ENCODE data around the gene TPST1.
A peak's percentile ranks its signal among the peaks of the same experiment; 100 is the strongest.
"Not testable (repeated sequence)": the region's sequence is repeated elsewhere in the genome, so short reads cannot be mapped to it uniquely, and the experiment has no call there.

Gene TPST1

DNA sequence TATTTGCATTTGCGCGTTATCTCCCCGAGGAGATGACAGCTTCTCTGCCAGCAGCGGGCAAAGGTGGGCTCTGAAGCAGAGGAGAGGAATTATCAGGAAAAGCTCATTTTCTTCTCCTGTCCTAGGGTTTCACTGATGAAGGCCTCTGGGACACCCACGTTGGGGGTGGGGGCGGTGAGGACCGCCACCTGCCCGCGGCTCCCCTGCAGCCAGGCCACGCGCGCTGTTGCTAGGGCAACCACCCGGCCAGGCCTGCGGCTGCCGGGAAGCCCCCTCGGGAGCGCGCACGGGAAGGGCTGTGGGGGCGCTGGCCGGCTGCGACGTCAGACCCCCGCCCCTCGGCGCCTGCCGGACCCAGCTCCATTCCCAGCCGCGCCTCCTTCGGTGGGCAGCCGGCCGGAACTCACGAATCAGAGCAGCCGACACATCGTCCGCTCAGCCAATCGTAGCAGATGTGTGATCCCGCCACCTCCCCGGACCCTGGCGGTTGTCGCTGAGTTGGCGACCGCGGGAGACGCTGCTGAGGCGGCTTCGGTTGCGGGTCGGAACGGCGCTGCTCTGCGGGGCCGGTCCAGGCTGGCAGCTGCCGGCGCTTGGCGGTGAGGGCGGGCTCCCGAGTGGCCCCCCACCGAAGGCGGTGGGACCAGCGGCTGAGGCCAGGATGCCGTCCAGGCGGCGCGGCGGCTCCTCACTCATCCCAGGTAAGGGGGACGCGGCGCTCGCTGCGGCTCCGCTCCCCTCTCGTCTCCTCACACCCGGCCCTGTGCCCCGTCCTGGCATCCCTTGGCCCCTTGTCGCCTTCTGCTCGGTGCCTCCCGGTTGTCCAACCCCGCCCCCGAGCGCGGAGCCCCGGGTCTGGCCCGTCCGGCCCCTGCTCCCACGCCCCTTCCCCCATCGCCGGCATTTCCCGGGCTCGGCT is at the start of gene TPST1:
Gene TPST1 (plus strand): TSS at position 513 of the 919 bp plus-strand sequence. CDS start 35,092 bp downstream, outside the sequence.
- peak; percentile 100 for DNase-seq (ENCODE audit: low spot score)

DNA sequence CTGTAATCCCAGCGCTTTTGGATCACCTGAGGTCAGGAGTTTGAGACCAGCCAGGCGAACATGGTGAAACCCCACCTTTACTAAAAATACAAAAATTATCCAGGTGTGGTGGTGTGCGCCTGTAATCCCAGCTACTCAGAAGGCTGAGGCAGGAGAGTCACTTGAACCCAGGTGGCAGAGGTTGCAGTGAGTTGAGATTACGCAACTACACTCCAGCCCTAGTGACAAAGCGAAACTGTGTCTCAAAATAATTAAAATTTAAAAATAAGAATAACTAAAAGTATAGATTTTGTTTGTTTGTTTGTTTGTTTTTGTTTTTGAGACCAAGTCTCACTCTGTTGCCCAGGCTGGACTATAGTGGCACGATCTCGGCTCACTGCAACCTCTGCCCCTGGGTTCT is 49.1 kb upstream of the TPST1 start:
- not testable (repeated sequence) for DNase-seq (ENCODE audit: low spot score)

DNA sequence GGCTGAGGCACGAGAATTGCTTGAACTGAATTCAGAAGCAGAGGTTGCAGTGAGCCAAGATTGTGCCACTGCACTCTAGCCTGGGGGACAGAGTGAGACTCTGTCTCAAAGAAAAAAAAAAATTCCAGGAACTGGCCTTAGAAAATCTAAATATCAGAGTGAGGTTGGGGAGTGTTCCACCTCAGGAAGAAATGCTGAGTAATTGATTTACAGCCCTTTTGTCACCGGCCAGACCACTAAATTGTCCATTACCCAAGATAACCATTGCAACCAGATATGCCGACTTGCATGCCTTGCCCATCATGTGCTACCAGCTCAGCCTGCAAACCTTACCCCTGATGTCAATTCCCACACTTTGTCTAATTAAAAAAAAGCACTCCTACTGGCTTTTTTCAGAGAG is 48.1 kb upstream of the TPST1 start:
- DNase-seq (ENCODE audit: low spot score) = no peak

DNA sequence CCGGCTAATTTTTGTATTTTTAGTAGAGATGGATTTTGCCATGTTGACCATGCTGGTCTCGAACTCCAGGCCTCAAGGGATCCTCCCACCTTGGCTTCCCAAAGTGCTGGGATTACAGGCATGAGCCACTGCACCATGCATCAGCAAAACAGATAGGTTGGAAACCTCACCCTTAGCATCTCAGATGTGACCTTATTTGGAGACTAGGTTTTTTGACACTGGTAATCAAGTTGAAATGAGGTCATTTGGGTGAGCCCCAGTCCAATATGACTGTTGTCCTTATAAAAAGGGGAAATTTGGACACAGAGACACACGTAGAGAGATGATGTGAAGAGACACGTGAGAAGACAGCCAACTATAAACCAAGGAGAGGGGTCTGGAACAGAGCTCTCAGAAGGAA is 42.5 kb upstream of the TPST1 start:
- no peak for DNase-seq (ENCODE audit: low spot score)

DNA sequence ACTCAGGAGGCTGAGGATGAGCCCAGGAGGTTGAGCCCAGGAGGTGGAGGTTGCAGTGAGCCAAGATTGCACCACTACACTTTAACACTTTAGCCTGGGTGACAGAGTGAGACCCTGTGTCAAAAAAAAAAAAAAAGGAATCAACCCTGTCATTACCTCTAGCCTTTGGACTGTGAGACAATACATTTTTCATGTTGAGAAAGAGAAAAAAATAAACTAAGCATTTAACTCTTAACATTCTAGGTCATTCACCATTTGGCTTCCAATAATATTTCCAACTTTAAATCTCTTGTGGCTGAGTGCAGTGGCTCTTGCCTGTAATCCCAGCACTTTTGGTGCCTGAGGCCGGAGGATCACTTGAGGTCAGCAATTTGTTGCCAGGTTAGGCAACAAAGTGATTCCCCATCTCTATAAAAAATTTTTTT is 41.9 kb upstream of the TPST1 start:
- DNase-seq (ENCODE audit: low spot score) = no peak

DNA sequence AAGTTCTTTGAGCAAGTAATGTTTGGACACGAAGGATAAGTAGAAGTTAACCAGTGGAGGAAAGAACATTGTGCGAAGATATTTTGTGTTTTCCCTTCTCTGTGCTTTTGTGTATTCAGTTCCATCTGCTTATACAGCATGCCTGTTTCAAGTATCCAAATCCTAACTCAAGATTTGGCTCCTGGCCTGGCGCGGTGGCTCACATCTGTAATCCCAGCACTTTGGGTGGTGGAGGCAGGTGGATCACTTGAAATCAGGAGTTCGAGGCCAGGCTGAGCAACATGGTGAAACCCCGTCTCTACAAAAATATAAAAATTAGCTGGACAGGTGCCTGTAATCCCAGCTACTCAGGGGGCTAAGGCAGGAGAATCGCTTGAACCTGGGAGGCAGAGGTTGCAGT is 40.8 kb upstream of the TPST1 start:
- no peak for DNase-seq (ENCODE audit: low spot score)

DNA sequence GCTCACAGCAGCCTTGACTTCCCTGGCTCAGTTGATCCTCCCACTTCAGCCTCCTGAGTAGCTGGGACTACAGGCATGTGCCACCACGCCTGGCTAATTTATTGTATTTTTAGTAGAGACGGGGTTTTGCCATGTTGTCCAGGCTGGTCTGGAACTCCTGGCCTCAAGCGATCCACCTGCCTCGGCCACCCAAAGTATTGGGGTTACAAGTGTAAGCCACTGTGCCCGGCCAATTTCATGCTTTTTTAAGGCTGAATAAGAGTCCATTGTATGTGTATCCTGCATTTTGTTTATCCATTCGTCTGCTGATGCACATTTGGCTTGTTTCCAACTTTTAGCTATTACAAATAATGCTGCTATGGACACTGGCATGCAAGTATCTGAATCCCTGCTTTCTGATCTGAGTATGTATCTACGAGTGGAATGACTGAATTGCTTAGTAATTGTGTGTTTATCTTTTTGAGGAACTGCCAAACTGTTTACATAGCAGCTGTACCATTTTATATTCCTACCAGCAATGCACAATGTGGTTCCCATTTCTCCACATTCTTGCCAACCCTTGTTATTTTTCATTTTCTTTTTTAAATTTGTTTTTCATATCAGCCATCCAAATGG is 37.3 kb upstream of the TPST1 start:
- DNase-seq (ENCODE audit: low spot score) = no peak

DNA sequence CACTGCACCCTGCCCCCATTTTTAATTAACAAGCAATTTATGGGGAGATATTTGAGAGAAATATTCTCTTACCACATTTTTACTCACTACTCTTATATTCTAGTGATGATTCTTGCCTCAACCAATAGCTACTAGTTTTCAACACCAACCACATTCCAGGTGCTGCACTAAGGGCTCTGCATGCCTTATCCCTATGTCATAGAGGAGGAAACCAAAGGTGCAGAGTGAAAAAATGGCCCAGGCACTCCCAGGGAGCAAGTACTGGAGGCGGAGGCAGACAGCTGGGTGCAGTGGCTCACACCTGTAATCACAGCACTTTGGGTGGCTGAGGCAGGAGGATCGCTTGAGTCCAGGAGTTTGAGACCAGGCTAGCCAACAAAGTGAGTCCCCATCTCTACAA is 35.5 kb upstream of the TPST1 start:
- DNase-seq (ENCODE audit: low spot score) = no peak

DNA sequence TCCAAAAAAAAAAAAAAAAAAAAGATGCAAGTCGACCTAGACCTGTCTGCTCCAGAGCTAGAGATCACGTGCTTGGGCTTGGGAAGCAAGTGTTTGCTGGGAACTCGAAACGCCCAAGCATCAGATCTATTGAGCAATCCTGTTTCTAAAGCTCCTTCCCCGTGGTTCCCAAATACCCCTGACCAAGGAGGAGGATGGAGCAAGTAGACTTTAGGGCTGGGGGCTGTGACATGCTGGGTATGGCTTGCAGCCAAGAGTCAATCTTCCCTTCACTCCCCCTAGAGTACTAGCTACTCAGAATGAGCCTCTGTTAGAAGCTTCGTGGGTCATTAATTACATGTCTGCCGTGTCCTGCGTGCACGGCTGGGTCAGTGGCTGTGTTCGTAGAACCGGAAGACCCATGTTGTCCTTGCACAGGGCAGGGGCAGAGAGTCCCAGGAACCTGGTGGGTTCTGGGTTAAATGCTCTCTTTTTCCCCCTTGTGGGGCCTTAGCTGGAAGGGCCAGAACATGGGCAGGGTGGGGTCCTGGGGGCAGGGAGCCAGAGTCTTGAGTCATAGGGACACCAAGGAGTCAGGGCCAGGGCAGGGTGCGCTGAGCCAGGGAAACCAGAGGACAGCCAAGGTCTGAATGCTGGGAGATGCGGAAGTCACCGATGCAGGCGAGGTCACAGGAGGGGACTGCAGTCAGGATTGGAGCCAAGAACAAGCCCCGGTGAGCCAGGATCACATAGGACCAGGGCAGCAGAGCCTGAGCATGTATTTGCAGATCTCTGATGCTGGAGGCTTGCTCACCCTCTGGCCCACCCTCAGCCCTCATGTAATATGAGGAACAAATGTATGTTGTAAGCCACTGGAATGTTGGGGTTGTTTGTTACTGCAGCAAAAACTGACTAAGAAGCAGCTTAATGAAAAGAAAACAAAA is 34.6 kb upstream of the TPST1 start:
- no peak for DNase-seq (ENCODE audit: low spot score)

DNA sequence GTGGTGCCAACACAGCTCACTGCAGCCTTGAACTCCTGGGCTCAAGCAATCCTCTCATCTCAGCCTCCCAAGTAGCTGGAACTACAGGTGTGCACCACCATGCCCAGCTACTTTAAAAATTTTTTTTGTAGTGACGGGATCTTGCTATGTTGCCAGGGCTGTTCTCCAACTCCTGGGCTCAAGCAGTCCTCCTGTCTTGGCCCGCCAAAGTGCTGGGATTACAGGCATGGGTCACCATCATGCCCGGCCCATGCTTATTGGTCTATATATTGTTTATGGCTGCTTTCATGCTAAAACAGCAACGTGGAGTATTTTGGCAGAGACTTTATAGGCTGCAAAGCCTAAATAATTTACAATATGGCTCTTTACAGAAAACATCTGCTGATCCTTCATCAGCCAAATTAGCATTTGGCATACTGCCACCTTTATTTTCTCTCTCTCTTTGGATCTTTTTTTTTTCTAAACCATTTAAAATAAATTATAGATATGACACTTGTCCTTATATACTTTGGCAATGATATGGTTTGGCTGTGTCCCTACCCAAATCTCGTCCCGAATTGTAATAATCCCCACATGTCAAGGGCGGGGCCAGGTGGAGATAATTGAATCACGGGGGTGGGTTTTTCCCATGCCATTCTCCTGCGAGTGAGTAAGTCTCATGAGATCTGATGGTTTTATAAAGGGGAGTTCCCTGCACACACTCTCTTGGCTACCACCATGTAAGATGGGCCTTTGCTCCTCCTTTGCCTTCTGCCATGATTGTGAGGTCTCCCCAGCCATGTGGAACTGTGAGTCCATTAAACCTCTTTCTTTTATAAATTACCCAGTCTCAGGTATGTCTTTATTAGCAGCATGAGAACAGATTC is 32.4 kb upstream of the TPST1 start:
- not testable (repeated sequence) for DNase-seq (ENCODE audit: low spot score)

DNA sequence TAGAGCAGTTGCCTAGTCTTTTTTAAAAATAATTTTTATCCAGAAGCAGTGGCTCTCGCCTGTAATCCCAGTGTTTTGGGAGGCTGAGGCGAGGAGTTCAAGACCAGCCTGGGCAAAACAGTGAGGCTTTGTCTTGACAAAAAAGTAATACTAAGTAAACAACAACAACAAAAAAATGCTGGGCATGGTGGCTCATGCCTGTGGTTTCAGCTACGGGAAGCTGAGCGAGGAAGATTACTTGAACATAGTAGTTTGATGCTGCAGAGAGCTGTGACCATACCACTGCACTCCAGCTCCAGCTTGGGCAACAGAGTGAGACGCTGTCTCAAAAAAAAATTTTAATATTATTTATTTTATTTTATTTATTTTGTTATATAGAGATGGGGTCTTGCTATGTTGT is 31.3 kb upstream of the TPST1 start:
- no peak for DNase-seq (ENCODE audit: low spot score)

DNA sequence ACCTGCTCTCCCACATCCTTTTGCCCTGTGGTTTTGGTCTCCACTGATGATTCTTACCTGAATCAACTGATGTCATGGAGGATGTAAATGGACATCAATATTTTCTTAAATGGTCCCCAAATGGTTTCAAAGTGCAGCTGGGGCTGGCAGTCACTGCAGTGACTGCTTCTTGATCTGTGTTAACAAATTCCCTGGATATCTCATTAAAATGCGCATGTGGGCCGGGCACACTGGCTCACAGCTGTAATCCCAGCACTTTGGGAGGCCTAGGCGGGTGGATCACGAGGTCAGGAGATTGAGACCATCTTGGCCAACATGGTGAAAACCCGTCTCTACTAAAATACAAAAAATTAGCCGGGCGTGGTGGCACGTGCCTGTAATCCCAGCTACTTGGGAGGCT is 30.1 kb upstream of the TPST1 start:
- DNase-seq (ENCODE audit: low spot score) = not testable (repeated sequence)

DNA sequence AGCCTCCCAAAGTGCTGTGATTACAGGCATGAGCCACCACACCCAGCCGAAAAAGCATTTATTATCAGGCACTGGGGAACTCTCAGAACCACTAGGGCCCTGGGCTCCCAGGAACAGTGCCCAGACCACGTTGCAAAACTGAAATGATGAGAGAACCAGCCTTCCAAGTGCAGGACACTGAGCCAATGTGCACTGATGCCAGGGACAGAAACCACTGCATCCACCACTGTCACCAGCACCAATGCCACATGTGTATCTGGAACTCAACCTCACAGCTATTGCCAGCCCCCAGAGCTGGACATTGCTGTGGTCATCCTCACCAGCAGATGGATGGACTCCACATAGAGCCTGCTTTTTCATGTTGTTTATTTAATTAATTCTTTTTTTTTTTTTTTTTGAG is 28.2 kb upstream of the TPST1 start:
- no peak for DNase-seq (ENCODE audit: low spot score)

DNA sequence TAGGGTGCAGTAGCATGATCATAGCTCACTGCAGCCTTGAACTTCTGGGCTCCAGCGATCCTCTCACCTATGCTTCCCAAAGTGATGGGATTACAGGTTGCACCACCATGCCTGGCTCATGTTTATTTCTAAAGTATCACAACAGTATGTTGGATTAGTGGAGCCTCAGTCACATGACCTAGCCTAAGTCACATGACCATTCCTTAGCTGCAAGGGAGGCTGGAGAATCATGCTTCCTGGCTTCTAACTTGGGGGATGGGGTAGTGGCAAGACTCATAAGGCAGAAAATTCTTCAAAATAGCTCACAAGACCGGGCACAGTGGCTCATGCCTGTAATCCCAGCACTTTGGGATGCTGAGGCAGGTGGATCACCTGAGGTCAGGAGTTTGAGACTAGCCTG is 26.9 kb upstream of the TPST1 start:
- no peak for DNase-seq (ENCODE audit: low spot score)

DNA sequence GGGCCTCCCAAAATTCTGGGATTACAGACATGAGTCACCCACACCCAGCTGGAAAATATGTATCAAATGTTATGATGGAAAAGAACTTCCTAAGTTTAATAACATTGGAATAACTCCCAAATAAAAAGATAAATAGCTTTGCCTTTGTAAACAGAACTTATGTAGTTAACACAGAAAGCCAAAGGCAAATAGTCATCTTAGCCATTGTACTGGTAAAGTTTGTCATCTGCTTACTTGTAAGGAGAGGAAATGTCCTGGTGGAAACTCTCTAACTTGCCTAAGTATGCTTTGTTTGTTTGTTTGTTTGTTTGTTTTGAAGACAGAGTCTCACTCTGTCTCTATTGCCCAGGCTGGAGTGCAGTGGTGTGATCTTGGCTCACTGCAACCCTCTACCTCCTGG is 23.8 kb upstream of the TPST1 start:
- no peak for DNase-seq (ENCODE audit: low spot score)

DNA sequence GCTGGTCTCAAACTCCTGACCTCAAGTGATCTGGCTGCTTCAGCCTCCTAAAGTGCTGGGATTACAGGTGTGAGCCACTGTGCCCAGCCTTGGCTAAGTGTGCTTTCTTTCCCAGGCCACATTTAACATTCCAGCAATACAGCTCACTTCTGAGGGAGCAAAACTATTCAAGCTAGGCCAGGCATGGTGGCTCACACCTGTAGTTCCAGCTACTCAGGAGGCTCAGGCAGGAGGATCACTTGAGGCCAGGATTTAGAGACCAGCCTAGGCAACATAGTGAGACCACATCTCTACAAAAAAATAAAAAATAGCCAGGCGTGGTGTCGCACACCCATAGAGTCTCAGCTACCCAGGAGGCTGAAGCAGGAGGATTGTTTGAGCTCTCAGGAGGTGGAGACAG is 23.3 kb upstream of the TPST1 start:
- DNase-seq (ENCODE audit: low spot score) = no peak

DNA sequence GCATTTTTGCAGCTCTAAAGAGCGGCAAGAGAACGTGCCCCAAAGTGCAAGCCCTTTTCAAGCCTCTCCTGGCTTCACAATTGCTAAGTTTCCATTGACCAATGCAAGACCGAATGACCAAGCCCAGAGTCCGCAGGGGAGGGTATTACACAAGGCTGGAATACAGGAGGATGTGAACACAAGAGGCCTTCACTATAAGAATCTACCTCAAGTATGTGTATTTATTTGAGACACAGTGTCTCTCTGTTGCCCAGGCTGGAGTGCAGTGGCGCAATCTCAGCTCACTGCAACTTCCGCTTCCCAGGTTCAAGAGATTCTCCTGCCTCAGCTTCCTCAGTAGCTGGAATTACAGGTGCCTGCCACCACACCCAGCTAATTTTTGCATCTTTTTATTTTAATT is 22.2 kb upstream of the TPST1 start:
- no peak for DNase-seq (ENCODE audit: low spot score)

DNA sequence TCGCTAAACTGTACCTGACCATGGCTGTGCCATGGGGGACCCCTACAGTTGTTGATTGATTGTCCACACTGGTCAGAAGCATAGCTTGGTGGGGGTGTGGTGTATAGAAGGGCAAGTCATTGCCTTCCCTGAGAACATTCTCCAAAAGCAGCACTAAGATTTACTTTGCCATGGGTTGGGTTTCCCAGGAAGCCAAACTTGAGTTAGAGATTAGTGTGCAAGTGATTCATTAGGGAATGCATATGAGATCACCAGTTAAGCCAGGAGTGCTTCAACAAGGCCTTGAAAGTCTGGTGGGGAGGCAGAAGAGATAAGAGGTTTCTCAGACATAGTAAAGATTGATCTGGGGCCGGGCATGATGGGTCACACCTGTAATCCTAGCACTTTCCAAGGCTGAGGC is 21.4 kb upstream of the TPST1 start:
- no peak for DNase-seq (ENCODE audit: low spot score)

DNA sequence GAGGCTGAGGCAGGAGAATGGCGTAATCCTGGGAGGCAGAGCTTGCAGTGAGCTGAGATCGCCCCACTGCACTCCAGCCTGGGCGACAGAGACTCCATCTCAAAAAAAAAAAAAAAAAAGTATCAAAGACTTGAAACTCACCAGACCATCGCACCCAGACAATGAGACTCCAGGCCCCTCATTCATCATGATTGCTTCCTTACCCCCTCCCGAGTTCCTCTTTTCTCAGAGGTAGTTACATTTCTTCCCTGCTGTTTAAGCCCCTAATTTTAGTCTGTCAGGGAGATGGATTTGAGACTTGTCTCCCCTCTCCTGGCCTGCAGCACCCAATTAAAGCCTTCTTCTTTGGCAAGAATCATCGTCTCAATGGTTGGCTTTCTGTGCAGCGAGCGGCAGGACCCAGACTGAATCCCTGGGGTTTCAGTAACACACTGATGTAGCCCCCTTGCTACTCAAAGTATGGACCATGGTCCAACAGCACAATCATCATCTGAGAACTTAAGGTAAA is 19.4 kb upstream of the TPST1 start:
- DNase-seq (ENCODE audit: low spot score) = no peak

DNA sequence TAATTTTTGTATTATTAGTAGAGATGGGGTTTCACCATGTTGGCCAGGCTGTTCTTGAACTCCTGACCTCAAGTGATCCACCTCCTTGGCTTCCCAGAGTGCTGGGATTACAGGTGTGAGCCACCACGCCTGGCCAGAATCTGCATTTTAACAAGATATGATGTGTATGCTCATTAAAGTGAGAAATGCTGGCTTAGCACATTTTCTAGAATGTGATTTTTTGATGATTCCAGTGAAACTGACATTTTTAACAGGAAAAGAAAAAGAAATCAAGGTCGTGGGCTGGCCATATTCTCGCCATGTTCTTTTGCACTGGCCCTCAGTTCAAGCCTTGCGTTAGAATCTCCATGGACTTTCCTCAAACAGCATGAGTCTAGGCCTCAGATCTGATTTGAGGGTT is 18.1 kb upstream of the TPST1 start:
- DNase-seq (ENCODE audit: low spot score) = no peak

DNA sequence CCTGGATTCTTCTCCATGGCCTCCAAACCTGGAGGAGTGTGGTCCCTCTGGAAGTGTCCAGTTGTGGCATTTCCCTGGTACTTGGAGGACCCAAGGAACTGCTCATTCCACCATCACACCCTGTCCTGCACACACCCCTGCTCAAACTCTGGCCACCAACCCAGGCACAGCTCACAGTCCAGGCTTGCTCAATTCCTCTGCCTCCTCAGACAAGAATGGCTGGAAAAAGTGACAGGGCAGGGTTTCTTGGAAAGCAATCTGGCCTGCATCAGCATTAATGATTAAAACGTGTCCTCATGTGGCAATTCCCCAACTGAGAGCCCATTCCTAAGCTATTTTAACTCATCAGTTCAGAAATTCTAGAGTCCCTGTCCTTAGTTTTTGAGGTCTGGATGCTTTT is 17.2 kb upstream of the TPST1 start:
- DNase-seq (ENCODE audit: low spot score) = no peak

Measured in iPS-NIHi11 (cell line).